Measurements from ENCODE around the gene SRC. TPM values are rescaled to one million over a fixed set of nuclear protein-coding genes. Genes with fewer than 3 reads are reported as not detected.

The SRC gene
- total and polyA plus RNA-seq, 4 donors: 15.6 to 59.6 (median 37.8) TPM

DNA sequence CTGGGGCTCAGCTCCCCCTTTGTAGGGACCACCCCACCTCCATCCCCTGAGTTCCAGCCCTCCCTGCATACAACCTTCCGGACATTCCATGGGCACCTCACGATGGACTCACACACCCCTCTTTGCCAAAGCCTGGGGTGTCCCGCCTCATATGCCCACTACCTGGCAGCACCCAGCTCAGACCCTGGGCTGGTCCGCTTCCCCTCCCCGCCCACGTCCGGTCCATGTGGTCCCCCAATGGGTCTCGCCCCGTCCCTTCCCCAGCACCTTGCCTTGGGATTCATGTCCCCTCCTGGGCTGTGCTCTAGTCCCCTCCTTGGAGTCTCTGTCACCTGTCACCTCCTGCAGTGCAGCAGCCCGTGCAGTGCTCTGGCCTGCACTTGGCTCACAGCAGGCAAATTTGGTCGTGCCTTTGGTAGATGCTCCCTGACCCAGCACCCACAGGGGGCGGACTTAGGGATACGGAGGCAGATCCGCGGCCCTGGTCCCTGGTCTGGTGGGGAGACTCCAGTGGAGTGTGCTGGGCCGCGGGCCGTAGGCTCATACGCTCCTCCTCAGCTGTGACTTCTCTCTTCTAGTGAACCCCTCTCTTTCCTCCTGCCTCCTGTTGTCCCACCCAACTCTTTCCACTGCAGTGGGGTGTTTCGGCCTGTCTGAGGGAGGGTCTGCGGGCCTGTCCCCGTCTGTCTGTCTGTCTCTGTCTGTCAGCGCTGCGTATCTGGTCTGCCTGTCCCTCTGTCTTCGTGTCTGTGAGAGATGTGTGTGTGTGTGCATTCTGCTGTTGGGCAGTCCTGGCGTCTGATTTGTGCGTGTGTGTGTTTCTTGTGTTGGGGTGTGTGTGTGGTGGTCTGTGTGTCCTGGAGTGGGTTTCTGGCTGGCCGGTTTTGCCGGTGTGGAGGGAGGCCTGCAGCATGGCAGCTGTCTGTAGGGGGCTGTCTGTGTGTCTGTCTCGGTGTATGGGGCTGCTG lies 69.5 kb downstream of the SRC start:
- no peak overlapping the region for H3K27ac ChIP-seq (ENCODE audit: low read depth, low read length)
- peaks cover 3% of the 10 kb centered on the region for H3K36me3 ChIP-seq (ENCODE audit: control insufficient read depth, insufficient read depth, low read length)
- no peaks in the 10 kb centered on the region for H3K9me3 ChIP-seq (ENCODE audit: control insufficient read depth, insufficient read depth, low read length)
- H3K4me3 ChIP-seq (ENCODE audit: low read depth, low read length): no peak overlapping the region
- 84% methylated on average over 24 of the region's 30 CpGs for WGBS (ENCODE audit: insufficient coverage)
- peaks cover 86% of the 10 kb centered on the region for H3K4me1 ChIP-seq (ENCODE audit: control insufficient read depth, insufficient read depth, low read length)
- peak in 1 of 6 donors; percentile 8 for DNase-seq (ENCODE audit: low read depth in 4 of 6, low spot score in 6 of 6)
- H3K27me3 ChIP-seq (ENCODE audit: control insufficient read depth, insufficient read depth, low read length): no peaks in the 10 kb centered on the region

DNA sequence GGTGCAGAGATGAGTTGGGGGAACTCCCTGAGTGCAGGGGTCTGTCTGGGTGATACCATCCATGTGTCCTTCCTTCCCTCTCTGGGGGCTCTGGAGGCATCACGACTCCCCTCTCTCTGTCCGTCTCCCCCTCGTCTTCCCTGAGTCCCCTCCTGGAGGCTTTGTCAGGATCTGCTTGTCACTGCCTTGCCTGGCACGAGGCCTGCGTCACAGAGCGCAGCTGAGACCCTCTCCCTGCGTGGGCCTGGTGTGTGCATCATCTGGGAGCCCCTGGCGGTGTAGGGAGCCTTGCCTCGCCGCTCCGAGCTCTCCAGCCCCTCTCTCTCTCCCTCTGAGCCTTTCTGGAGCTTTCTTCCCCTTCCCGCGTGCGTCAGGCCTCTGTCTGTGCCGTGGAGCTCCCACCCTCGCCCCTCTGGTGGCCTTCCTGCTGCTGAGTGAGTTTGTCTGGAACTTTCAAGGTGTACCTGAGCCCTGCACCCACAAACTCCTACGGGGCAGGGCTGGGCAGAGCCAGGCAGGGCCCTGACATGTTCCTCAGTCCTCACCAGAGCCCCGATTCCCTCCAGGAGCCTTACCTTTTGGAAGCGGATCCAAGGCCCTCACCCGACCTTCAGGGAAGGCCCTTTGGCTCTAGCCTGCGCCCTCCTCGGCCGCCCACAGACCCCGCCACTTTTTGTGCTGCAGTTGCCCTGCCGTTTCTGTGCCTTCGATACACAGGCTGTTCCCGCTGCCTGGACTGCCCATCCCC lies 70.3 kb downstream of the SRC start:
- peak in 2 of 6 donors; percentile 45 to 62 for DNase-seq (ENCODE audit: low read depth in 4 of 6, low spot score in 6 of 6)
- WGBS (ENCODE audit: insufficient coverage): 76% methylated on average over 27 of the region's 27 CpGs
- H3K27ac ChIP-seq (ENCODE audit: low read depth, low read length): no peak overlapping the region
- H3K9me3 ChIP-seq (ENCODE audit: control insufficient read depth, insufficient read depth, low read length): no peaks in the 10 kb centered on the region
- H3K36me3 ChIP-seq (ENCODE audit: control insufficient read depth, insufficient read depth, low read length): peaks cover 3% of the 10 kb centered on the region
- H3K27me3 ChIP-seq (ENCODE audit: control insufficient read depth, insufficient read depth, low read length): no peaks in the 10 kb centered on the region
- H3K4me3 ChIP-seq (ENCODE audit: low read depth, low read length): no peak overlapping the region
- H3K4me1 ChIP-seq (ENCODE audit: control insufficient read depth, insufficient read depth, low read length): peaks cover 86% of the 10 kb centered on the region

DNA sequence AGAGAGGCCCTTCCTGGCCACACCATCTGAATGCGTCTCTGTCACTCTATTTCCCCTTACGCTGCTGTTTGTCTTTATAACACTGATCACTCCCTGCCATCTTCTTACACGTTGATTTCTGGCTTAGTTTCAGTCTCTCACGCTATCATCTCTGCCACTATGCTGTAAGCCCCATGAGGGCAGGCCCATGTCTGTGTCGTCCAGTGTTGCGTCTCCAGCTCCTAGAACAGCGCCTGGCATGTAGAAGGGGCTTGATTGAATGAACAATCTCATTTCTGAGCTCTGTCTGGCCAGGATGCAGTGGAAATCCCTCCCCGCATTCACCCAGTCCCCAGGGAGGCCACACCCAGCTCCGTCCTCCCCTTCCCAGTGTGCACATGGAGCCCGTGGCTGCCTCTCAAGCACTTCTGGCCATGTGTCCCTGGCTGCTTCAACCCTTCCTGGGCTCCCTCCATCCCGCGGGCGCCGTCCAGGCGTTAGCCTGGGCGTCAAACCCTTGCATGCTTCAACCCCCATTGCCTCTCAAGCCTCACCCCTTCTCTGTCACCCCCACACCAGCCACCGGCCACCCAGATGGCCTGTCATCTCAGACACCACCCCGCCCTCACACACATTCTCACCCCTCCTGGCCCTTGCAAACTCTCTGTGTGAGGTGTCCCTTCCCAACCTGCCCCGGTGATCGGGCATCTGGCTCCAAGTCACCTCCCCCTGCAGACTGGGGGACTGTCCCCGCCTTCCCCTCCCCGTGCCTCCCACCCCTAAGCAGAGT lies 71.1 kb downstream of the SRC start:
- peaks cover 3% of the 10 kb centered on the region for H3K36me3 ChIP-seq (ENCODE audit: control insufficient read depth, insufficient read depth, low read length)
- DNase-seq (ENCODE audit: low read depth in 4 of 6, low spot score in 6 of 6): no peak
- 86% methylated on average over 21 of the region's 22 CpGs for WGBS (ENCODE audit: insufficient coverage)
- H3K4me1 ChIP-seq (ENCODE audit: control insufficient read depth, insufficient read depth, low read length): peaks cover 86% of the 10 kb centered on the region
- no peak overlapping the region for H3K27ac ChIP-seq (ENCODE audit: low read depth, low read length)
- no peak overlapping the region for H3K4me3 ChIP-seq (ENCODE audit: low read depth, low read length)
- no peaks in the 10 kb centered on the region for H3K9me3 ChIP-seq (ENCODE audit: control insufficient read depth, insufficient read depth, low read length)
- no peaks in the 10 kb centered on the region for H3K27me3 ChIP-seq (ENCODE audit: control insufficient read depth, insufficient read depth, low read length)

DNA sequence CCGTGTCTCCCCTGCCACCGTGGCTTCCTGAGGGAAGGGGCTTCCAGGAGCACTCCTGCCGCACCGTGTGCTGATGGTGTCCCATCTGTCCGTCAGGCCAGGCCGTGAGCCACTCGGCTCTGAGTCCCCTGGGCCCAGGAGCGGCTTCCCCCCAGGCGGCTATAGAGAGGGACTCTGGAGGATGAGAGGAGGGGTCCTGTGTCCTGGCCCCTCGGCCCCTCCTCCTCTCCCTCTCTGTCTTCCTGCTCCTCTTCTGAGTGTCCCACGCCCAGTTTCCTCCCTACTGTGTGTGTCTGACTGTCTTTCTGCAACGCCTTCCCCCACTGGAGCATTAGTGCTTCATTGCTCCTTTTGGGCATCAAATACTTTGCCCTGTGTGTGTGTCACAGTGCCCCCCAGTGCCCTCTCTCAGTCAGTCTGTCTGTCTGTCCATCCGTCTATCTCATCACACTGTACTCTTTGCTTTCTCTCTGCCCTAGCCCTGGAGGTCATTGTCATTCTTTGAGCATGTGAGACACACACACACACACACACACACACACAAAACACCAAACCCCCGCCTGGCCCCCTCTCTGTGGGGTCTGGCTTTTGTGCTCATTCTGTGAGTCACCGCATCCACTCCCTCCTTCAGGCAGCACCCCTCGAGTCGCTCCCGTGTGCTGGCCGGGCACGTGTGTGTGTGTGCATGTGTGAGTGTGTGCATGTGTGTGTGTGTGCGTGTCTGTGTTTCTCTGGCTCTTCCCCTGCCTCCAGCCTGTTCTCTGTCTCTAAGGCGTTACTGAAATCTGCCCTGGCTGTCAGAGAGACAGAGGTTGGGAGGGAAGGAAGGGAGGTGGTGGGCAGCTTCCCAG lies 71.9 kb downstream of the SRC start:
- Histone ChIP-seq H3K27me3 (ENCODE audit: control insufficient read depth, insufficient read depth, low read length) (no peaks in the 10 kb centered on the region), H3K27ac (ENCODE audit: low read depth, low read length) (no peak overlapping the region), H3K9me3 (ENCODE audit: control insufficient read depth, insufficient read depth, low read length) (no peaks in the 10 kb centered on the region), H3K4me1 (ENCODE audit: control insufficient read depth, insufficient read depth, low read length) (peaks cover 85% of the 10 kb centered on the region), H3K4me3 (ENCODE audit: low read depth, low read length) (no peak overlapping the region), H3K36me3 (ENCODE audit: control insufficient read depth, insufficient read depth, low read length) (peaks cover 3% of the 10 kb centered on the region)
- 48% methylated on average over 14 of the region's 22 CpGs for WGBS (ENCODE audit: insufficient coverage)
- peak in 2 of 6 donors; percentile 59 to 62 for DNase-seq (ENCODE audit: low read depth in 4 of 6, low spot score in 6 of 6)

DNA sequence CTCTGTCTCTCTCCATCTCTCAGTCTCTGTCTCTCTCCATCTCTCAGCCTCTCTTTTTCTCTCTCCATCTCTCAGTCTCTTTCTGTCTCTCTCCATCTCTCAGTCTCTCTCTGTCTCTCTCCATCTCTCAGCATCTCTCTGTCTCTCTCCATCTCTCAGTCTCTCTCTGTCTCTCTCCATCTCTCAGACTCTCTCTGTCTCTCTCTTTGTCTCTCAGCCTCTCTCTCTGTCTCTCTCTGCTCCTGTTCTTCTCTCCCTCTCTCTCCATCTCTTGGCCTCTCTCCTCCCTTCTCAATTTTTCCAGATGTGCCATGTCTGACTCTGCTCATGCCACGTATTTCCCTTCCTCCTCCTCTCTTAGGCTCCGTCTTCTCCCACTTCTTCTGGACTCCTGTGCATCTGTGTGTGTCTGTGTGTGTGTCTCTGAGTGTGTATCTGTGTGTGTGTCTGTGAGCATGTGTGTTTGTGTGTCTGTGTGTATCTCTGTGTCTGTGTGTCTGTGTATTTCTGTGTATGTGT lies 72.7 kb downstream of the SRC start:
- no peak overlapping the region for H3K27ac ChIP-seq (ENCODE audit: low read depth, low read length)
- WGBS (ENCODE audit: insufficient coverage): no CpG with 5 or more reads among the region's 2 CpGs
- H3K4me1 ChIP-seq (ENCODE audit: control insufficient read depth, insufficient read depth, low read length): peaks cover 85% of the 10 kb centered on the region
- DNase-seq (ENCODE audit: low read depth in 4 of 6, low spot score in 6 of 6): peak in 1 of 6 donors; percentile 1
- H3K4me3 ChIP-seq (ENCODE audit: low read depth, low read length): no peak overlapping the region
- H3K36me3 ChIP-seq (ENCODE audit: control insufficient read depth, insufficient read depth, low read length): peaks cover 3% of the 10 kb centered on the region
- no peaks in the 10 kb centered on the region for H3K27me3 ChIP-seq (ENCODE audit: control insufficient read depth, insufficient read depth, low read length)
- no peaks in the 10 kb centered on the region for H3K9me3 ChIP-seq (ENCODE audit: control insufficient read depth, insufficient read depth, low read length)

DNA sequence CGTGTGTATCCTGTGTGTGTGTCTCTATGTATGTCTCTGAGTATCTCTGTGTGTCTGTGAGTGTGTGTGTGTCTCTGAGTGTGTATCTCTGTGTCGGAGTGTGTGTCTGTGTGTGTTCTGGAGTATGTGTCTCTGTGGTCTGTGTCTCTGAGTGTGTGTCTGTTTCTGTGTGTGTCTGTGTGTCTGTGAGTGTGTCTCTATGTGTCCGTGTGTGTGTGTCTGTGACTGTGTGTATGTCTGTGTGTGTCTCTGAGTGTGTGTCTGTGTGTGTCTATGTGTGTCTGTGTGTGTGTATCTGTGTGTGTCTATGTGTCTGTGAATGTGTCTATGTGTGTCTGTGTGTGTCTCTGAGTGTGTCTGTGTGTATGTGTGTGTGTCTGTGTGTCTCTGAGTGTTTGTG lies 73.4 kb downstream of the SRC start:
- Histone ChIP-seq H3K4me1 (ENCODE audit: control insufficient read depth, insufficient read depth, low read length) (peaks cover 83% of the 10 kb centered on the region), H3K9me3 (ENCODE audit: control insufficient read depth, insufficient read depth, low read length) (no peaks in the 10 kb centered on the region), H3K27ac (ENCODE audit: low read depth, low read length) (no peak overlapping the region), H3K4me3 (ENCODE audit: low read depth, low read length) (no peak overlapping the region), H3K27me3 (ENCODE audit: control insufficient read depth, insufficient read depth, low read length) (no peaks in the 10 kb centered on the region), H3K36me3 (ENCODE audit: control insufficient read depth, insufficient read depth, low read length) (peaks cover 3% of the 10 kb centered on the region)
- WGBS (ENCODE audit: insufficient coverage): 98% methylated on average over 3 of the region's 3 CpGs
- no peak for DNase-seq (ENCODE audit: low read depth in 4 of 6, low spot score in 6 of 6)

DNA sequence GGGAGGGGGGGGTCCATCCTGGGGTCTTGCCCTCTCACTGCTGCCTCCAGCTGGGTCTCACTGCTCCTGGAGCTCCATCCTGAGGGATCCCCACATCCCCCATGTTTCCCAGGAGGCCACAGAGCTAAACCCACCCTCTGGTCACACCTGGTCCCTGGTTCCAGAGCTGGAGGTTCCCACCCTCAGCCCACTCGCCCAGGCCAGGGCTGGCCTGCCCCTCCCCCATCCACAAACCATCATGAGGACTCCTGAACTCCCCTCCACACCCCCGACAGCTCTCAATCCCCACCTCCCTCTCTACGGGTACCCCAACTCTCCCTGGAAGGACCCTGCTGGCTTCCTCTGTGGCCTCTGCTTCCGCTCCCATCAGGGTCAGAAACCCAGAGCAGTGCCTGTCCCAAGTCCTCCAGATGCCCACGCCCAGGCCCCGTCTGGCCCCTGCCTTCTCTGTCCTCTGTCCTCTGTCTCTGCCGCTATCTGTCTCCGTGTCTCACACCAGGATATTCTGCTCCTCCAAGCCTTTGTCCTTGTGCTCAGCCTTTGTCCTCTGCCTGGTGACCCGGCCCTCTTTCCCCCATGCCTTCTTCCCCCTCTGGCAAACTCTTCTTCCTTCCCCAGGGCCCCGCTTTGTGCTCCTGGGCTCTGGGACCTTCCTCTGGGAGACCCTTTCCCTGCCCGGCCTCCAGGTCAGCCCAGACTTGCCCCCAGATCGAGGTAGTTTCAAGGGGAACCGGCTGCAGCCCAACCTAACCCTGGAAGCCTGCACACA lies 74.0 kb downstream of the SRC start:
- Histone ChIP-seq H3K4me1 (ENCODE audit: control insufficient read depth, insufficient read depth, low read length) (peaks cover 76% of the 10 kb centered on the region), H3K9me3 (ENCODE audit: control insufficient read depth, insufficient read depth, low read length) (no peaks in the 10 kb centered on the region), H3K4me3 (ENCODE audit: low read depth, low read length) (no peak overlapping the region), H3K27ac (ENCODE audit: low read depth, low read length) (no peak overlapping the region), H3K27me3 (ENCODE audit: control insufficient read depth, insufficient read depth, low read length) (no peaks in the 10 kb centered on the region), H3K36me3 (ENCODE audit: control insufficient read depth, insufficient read depth, low read length) (peaks cover 3% of the 10 kb centered on the region)
- WGBS (ENCODE audit: insufficient coverage): 70% methylated on average over 13 of the region's 13 CpGs
- peak in 1 of 6 donors; percentile 1 for DNase-seq (ENCODE audit: low read depth in 4 of 6, low spot score in 6 of 6)

DNA sequence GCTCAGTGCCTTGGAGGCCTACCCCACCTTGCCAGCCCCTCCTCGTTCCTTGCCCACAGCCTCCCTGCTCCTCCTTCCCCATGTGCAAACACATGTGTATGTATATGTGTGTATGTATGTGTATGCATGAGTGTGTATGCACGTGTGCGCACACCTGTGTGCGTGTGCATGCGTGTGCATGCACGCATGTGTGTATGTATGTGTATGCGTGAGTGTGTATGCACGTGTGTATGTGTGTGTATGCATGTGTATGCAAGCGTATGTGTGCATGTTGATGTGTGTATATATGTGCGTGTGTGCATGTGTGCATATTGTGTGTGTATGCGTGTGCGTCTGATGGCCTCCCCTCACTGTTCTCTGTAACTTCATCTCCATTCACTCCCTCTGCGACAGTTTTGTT lies 74.7 kb downstream of the SRC start:
- Histone ChIP-seq H3K4me3 (ENCODE audit: low read depth, low read length) (no peak overlapping the region), H3K4me1 (ENCODE audit: control insufficient read depth, insufficient read depth, low read length) (peaks cover 70% of the 10 kb centered on the region), H3K36me3 (ENCODE audit: control insufficient read depth, insufficient read depth, low read length) (peaks cover 3% of the 10 kb centered on the region), H3K27me3 (ENCODE audit: control insufficient read depth, insufficient read depth, low read length) (no peaks in the 10 kb centered on the region), H3K27ac (ENCODE audit: low read depth, low read length) (no peak overlapping the region), H3K9me3 (ENCODE audit: control insufficient read depth, insufficient read depth, low read length) (no peaks in the 10 kb centered on the region)
- DNase-seq (ENCODE audit: low read depth in 4 of 6, low spot score in 6 of 6): peak in 1 of 6 donors; percentile 1
- 98% methylated on average over 8 of the region's 13 CpGs for WGBS (ENCODE audit: insufficient coverage)

All from spinal cord (tissue), 10 donors.